Embryonic facial prominence (tissue), 1 donor: ENCODE measurements around the gene ATP2A2.
"Not testable (repeated sequence)": the region's sequence is repeated elsewhere in the genome, so short reads cannot be mapped to it uniquely, and the experiment has no call there.

Source experiments
- DNase-seq: peaks from one replicate; pipeline ENCODE4 v3.0.0-alpha.2; 2016; ENCODE audit errors: extremely low spot score

The ATP2A2 gene

GRCh38 chr12:110301065-110301806 lies 20.2 kb downstream of the ATP2A2 start:
- no peak for DNase-seq

DNA sequence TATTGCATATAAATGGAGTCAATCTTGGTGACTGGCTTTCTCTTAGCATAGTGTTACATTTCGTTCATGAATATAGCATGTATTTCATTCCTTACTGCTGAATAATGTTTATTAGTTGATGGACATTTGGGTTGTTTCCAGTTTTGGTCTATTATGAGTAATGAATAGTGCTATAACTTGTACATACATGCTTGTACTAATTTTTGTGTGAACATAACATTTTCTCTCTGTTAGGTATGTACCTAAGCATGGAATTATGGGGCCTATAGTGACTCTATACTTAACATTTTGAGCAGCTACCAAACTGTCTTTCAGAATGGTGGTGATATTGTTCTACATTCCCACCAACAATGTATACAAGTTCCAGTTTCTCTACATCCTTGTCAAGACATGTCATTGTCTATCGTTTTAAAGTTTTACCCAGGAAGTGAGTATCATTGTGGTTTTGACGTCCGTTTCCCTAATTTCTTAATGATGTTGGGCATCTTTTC lies 23.1 kb downstream of the ATP2A2 start:
- no peak for DNase-seq

- no peak for DNase-seq
These were observed 26.3 kb downstream of the ATP2A2 start for GRCh38 chr12:110307372-110307771.

GRCh38 chr12:110310763-110311162 lies 29.7 kb downstream of the ATP2A2 start:
- no peak for DNase-seq

GRCh38 chr12:110311903-110312302 lies 30.9 kb downstream of the ATP2A2 start:
- DNase-seq, result no peak

DNA sequence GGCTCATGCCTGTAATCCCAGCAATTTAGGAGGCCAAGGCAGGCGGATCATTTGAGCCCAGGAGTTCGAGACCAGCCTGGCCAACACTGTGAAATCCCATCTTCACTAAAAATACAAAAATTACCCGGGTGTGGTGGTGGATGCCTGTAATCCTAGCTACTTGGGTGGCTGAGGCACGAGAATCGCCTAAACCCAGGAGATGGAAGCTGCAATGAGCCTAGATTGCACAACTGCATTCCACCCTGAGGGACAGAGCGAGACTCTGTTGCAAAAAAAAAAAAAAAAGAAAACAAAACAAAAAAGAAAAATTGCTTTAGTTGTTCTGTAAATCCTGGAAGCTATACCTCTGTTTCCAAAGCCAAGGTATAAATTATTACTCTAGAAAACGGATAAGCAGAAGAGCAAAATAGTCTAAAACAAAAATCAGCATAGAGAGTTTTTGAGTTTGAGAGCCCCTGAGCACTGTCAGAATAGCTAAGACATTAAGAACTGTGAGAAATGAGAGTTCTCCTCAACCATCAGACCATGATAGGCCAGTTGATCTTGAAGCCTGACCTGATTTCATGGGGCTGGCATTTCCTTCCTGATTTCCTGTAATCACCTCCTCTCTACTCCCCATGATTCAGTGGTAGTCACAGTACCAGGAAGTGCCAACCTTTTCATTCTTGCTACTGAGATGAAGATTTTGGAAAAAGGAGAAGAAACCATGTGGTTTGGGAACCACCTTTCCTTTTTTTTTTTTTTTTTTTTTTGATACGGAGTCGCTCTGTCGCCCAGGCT lies 31.7 kb downstream of the ATP2A2 start:
- DNase-seq, result no peak

DNA sequence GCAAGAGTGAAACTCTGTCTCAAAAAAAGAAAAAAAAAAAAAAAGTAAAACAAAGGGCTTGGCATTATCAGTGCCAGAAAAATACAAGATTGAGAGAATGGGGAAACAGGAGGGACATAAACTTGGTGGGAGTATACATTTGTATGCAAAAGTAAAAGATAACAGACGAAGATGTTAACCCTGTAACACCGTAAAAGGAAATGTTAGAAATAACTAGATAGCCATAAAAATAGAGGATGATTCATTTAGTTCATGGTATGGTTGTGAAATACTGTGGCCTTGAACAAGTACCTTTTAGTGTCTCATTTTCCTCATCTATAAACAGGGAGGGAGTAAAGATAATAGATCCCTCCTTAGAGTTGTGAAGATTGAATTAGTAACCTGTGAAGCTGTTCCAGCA lies 33.3 kb downstream of the ATP2A2 start:
- no peak for DNase-seq

GRCh38 chr12:110316861-110317260 lies 35.8 kb downstream of the ATP2A2 start:
- no peak for DNase-seq

GRCh38 chr12:110317911-110318310 lies 36.9 kb downstream of the ATP2A2 start:
- DNase-seq, result no peak

DNA sequence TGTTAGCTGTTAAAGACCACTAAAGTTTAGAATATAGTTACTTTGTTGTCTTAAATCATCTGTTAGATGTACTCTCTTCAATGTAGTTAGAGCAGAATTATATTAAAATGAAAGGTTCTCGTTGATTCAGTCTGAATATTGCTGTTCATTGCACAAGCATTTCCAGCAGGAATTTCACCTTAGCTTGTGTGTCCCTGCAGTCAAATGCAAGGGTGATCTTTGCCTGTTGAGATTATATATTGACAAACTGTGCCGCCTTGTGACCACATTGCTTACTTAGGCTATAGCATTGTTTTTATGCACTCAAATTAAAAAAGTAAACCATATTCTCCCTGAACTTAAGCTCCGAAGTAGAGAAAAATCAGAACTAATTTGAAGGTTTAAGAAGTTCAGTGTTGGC lies 39.5 kb downstream of the ATP2A2 start:
- no peak for DNase-seq

GRCh38 chr12:110329710-110330109 lies 48.7 kb downstream of the ATP2A2 start:
- no peak for DNase-seq

DNA sequence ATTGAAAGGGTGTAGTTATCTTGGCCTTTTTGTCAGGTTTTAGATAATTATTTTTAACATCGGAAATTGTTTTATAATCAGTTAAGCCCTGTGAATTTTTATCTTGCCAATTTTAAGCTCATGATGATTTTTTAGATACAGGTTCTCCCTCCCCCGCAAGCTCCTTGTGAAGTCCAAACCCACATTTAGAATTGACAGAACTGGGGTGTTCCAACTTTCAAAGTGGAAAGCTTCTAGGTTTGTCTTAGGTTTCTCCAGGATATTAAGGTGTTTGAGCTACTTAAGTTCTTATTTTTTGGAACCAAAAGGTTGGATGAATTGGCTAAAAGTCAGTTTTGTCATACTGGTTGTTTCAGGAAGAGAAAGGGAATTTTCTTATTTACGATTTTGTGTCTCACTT lies 49.1 kb downstream of the ATP2A2 start:
- DNase-seq, result no peak

- no peak for DNase-seq
These were observed 49.5 kb downstream of the ATP2A2 start for GRCh38 chr12:110330544-110330943.

GRCh38 chr12:110333201-110333600 lies 52.2 kb downstream of the ATP2A2 start:
- DNase-seq, result no peak

GRCh38 chr12:110335481-110336045 lies 54.5 kb downstream of the ATP2A2 start:
- DNase-seq, result no peak

DNA sequence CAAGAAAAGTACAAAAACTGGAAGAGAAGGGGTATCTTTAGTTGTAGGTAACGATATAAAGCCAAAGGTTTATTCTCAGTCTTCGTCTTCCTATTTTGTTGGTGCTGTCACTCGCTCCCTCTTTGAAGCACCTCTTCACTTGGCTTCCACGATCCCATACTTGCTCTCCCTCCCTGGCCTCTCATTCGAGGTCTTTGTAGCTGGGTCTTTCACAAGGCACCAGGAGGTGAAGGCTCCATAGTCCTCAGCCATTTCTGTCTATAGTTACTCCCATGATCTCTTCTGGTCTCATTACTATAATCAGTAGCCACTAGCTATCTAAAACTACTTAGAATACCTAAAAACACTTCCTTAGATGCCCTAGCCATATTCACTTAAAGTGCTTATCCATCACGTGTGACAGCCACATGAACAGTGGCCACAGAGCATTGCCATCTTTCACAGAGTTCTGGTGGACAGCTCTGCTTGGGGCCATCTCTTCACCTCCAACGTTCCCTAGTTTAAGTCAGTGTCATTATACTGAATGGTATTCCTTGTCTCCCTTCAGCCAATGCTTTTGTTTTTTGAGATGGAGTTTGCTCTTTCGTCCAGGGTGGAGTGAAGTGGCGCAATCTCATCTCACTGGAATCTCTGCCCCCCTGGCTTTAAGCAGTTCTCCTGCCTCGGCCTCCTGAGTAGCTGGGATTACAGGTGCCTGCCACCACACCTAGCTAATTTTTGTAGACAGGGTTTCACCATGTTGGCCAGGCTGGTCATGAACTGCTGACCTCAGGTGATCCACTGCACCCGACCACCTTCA lies 57.1 kb downstream of the ATP2A2 start:
- no peak for DNase-seq

GRCh38 chr12:110338754-110339153 lies 57.7 kb downstream of the ATP2A2 start:
- DNase-seq, result no peak

- no peak for DNase-seq
These were observed 58.3 kb downstream of the ATP2A2 start for GRCh38 chr12:110339184-110339952.

GRCh38 chr12:110340261-110340660 lies 59.2 kb downstream of the ATP2A2 start:
- not testable (repeated sequence) for DNase-seq

- no peak for DNase-seq
These were observed 59.7 kb downstream of the ATP2A2 start for GRCh38 chr12:110340706-110341105.

GRCh38 chr12:110342157-110342556 lies 61.1 kb downstream of the ATP2A2 start:
- no peak for DNase-seq
